DOHH2 (cell line): ENCODE results near the gene ZXDA.

ENCODE experiments used
- H3F3A ChIP-seq: fragments of 200-600 bp; sonication (generic), shearing (Covaris generic); 2 replicates; pipeline ENCODE4 v1.6.0; 2016; ENCODE audit warnings: antibody characterized with exemption, mild to moderate bottlenecking; ENCODE audit not compliant: control insufficient read depth, insufficient read depth
- H3K27ac ChIP-seq: fragments of 200-600 bp; sonication (generic); 2 replicates; pipeline ENCODE4 v1.5.1; 2014; ENCODE audit warnings: low read depth, mild to moderate bottlenecking, low read length, moderate library complexity
- H3K27me3 ChIP-seq: fragments of 200-600 bp; sonication (generic); 2 replicates; pipeline ENCODE4 v1.6.1; 2014; ENCODE audit warnings: mild to moderate bottlenecking, low read length, mixed read lengths; ENCODE audit not compliant: control insufficient read depth
- H3K36me3 ChIP-seq: fragments of 200-600 bp; sonication (generic); 2 replicates; pipeline ENCODE4 v1.6.1; 2014; ENCODE audit warnings: mild to moderate bottlenecking, low read length, moderate library complexity, mixed read lengths; ENCODE audit not compliant: control insufficient read depth
- H3K4me1 ChIP-seq: fragments of 200-600 bp; sonication (generic); 2 replicates; pipeline ENCODE4 v1.6.1; 2014; ENCODE audit warnings: mild to moderate bottlenecking, low read length, mixed read lengths; ENCODE audit not compliant: control insufficient read depth
- H3K4me2 ChIP-seq: fragments of 200-600 bp; sonication (generic); 2 replicates; pipeline ENCODE4 v1.6.0; 2014; ENCODE audit warnings: mild to moderate bottlenecking, low read length, moderate library complexity
- H3K4me3 ChIP-seq: fragments of 200-600 bp; sonication (generic); 2 replicates; pipeline ENCODE4 v1.5.1; 2014; ENCODE audit warnings: mild to moderate bottlenecking, low read length, mixed read lengths
- H3K79me2 ChIP-seq: fragments of 200-600 bp; sonication (generic); 2 replicates; pipeline ENCODE4 v1.6.1; 2014; ENCODE audit warnings: mild to moderate bottlenecking, low read length, mixed read lengths; ENCODE audit not compliant: control insufficient read depth
- H3K9me2 ChIP-seq: fragments of 200-600 bp; sonication (generic); replicated peaks from 2 replicates; pipeline ENCODE4 v1.6.1; 2014; ENCODE audit warnings: mild to moderate bottlenecking, low read length, mixed read lengths; ENCODE audit not compliant: control insufficient read depth
- H3K9me3 ChIP-seq: fragments of 200-600 bp; sonication (generic); 2 replicates; pipeline ENCODE4 v1.6.1; 2014; ENCODE audit warnings: antibody characterized with exemption, low read length, mixed read lengths; ENCODE audit not compliant: control insufficient read depth, insufficient read depth
- H4K20me1 ChIP-seq: fragments of 200-600 bp; sonication (generic); 2 replicates; pipeline ENCODE4 v1.6.0; 2014; ENCODE audit warnings: low read depth, mild to moderate bottlenecking, antibody characterized with exemption, low read length, moderate library complexity; ENCODE audit not compliant: control insufficient read depth, insufficient read depth
- EZH2phosphoT487 ChIP-seq: fragments of 200-600 bp; sonication (generic); IDR thresholded peaks from 2 replicates; pipeline ENCODE4 v1.6.1; 2017; ENCODE audit warnings: borderline replicate concordance, mild to moderate bottlenecking, antibody characterized with exemption, low read length, moderate library complexity, mixed read lengths
- TF ChIP-seq, protein P1 (sequence below): fragments of 200-600 bp; sonication (generic); IDR thresholded peaks from one replicate; pipeline ENCODE4 v1.5.1; 2014; ENCODE audit warnings: antibody characterized with exemption, mild to moderate bottlenecking, low read depth, low read length; ENCODE audit not compliant: poor library complexity, severe bottlenecking

The ZXDA gene

DNA sequence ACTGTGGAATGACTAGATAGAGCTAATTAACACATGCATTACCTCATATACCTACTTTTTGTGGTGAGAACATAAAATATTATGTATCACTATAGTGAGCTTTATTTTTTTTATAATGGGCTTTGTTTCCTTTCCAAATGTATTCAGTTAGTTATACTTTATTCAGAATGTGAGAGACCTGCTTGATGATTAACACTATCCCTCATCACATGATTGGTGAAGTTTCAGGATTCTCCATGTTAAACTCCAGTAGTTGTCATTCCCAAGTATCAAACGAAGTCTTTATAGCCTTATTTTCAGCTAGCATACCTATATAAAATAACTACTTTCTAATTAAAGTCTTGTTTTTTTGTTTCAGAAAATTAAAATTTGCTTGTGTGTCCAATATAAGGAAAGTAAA, 8.8 kb downstream of the ZXDA start:
- Histone ChIP-seq H3K79me2 (peaks cover 4% of the 10 kb centered on the region), H3K27ac (no peak overlapping the region), H3F3A (no peaks in the 10 kb centered on the region), H3K4me3 (no peak overlapping the region), H3K36me3 (no peaks in the 10 kb centered on the region), H3K9me2 (no peaks in the 10 kb centered on the region), H3K9me3 (no peaks in the 10 kb centered on the region), H3K4me1 (peaks cover 2% of the 10 kb centered on the region; the same call in 1 of the 2 replicates), H3K27me3 (no peaks in the 10 kb centered on the region), H4K20me1 (no peaks in the 10 kb centered on the region), H3K4me2 (no peak overlapping the region)
- TF ChIP-seq, protein P1, sequence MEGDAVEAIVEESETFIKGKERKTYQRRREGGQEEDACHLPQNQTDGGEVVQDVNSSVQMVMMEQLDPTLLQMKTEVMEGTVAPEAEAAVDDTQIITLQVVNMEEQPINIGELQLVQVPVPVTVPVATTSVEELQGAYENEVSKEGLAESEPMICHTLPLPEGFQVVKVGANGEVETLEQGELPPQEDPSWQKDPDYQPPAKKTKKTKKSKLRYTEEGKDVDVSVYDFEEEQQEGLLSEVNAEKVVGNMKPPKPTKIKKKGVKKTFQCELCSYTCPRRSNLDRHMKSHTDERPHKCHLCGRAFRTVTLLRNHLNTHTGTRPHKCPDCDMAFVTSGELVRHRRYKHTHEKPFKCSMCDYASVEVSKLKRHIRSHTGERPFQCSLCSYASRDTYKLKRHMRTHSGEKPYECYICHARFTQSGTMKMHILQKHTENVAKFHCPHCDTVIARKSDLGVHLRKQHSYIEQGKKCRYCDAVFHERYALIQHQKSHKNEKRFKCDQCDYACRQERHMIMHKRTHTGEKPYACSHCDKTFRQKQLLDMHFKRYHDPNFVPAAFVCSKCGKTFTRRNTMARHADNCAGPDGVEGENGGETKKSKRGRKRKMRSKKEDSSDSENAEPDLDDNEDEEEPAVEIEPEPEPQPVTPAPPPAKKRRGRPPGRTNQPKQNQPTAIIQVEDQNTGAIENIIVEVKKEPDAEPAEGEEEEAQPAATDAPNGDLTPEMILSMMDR = no peak
- TF ChIP-seq EZH2phosphoT487 = no peak

DNA sequence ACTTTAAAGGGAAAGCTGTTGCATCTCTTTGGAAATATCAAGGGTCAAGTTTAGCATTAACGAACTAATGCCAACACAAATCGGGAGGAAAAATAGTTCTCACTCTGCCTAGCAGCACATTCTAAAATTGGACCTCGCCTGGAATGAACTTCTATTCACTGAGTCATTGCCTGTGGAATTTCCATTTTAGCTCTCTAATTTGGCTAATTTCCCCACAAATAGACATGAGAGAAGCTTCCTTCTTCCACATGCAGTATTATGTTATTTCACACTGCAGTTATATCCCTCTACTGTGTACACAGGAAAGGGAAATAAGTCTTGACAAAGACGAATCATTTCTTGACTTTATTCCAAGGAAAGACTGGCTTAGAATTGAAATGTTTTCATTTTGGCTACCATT, 9.3 kb downstream of the ZXDA start:
- no peaks in the 10 kb centered on the region for H3K9me3 ChIP-seq
- no peaks in the 10 kb centered on the region for H4K20me1 ChIP-seq
- H3K27ac ChIP-seq = no peak overlapping the region
- TF ChIP-seq, protein P1 = no peak
- no peak for TF ChIP-seq EZH2phosphoT487
- H3F3A ChIP-seq = no peaks in the 10 kb centered on the region
- H3K4me2 ChIP-seq = no peak overlapping the region
- no peaks in the 10 kb centered on the region for H3K9me2 ChIP-seq
- H3K4me3 ChIP-seq = no peak overlapping the region
- no peaks in the 10 kb centered on the region for H3K27me3 ChIP-seq
- H3K79me2 ChIP-seq = no peaks in the 10 kb centered on the region; the same call in 1 of the 2 replicates
- H3K36me3 ChIP-seq = no peaks in the 10 kb centered on the region
- no peaks in the 10 kb centered on the region for H3K4me1 ChIP-seq

DNA sequence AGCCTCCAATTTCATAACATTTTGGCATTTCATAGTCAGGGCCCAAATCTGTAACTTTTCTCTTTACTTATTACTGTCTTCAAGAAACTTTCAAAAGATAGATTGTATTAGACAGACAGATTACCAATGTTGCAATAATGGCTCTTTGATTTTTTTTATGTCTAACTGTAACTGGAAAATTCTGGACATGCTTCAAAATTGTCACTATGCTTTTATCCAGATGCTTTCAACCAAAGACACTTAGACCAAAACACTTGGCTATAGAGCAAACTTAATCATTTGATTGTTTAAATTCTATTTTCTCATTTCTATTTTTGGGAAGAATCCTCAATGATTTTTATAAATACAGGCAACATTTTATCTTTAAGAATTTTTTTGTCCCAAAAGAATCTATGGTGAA, 10.4 kb downstream of the ZXDA start:
- Histone ChIP-seq H3F3A (no peaks in the 10 kb centered on the region), H4K20me1 (no peaks in the 10 kb centered on the region), H3K4me3 (no peak overlapping the region), H3K4me1 (no peaks in the 10 kb centered on the region), H3K9me3 (no peaks in the 10 kb centered on the region), H3K27me3 (no peaks in the 10 kb centered on the region), H3K79me2 (no peaks in the 10 kb centered on the region), H3K36me3 (no peaks in the 10 kb centered on the region), H3K4me2 (no peak overlapping the region), H3K27ac (no peak overlapping the region), H3K9me2 (no peaks in the 10 kb centered on the region)
- no peak for TF ChIP-seq EZH2phosphoT487
- TF ChIP-seq, protein P1 = no peak

DNA sequence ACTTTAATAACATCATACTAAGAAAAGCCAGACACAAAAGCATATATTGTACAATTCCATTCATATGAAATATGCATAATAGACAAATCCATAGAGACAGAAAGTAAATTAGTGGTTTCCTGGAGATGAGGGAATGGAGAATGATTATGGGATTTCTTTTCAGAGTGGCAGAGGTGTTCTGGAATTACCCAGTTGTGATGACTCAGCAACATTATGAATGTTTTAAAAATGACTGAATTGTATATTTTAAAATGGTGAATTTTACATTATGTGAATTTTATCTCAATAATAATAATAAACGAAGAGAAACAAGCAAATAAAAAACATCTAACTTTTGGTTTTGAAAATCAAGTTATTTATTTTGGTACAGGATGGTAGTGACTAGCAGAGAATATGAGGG, 11.2 kb downstream of the ZXDA start:
- no peaks in the 10 kb centered on the region for H3K36me3 ChIP-seq
- no peaks in the 10 kb centered on the region for H3K4me1 ChIP-seq
- H3K9me2 ChIP-seq = no peaks in the 10 kb centered on the region
- no peaks in the 10 kb centered on the region for H3F3A ChIP-seq
- no peaks in the 10 kb centered on the region for H3K79me2 ChIP-seq
- no peaks in the 10 kb centered on the region for H3K9me3 ChIP-seq
- TF ChIP-seq, protein P1 = no peak
- no peak for TF ChIP-seq EZH2phosphoT487
- H3K27me3 ChIP-seq = no peaks in the 10 kb centered on the region
- H4K20me1 ChIP-seq = no peaks in the 10 kb centered on the region
- no peak overlapping the region for H3K4me2 ChIP-seq
- H3K27ac ChIP-seq = no peak overlapping the region
- H3K4me3 ChIP-seq = no peak overlapping the region
